Measurements from ENCODE around the gene LUZP2. TPM values are rescaled to one million over a fixed set of nuclear protein-coding genes. Genes with fewer than 3 reads are reported as not detected.

The LUZP2 gene
- total RNA-seq (1 to 10 TPM in 1 of 2 donors, not detected in 1; 1.2 TPM), polyA plus RNA-seq (ENCODE audit: insufficient read length in 6 of 6) (1 to 10 TPM; 4.0 to 8.3 (median 4.9) TPM)
- long read RNA-seq, donor 1, full-length matches to known transcripts = 1 of 1 reads
- long read RNA-seq, donor 1, partial matches to known transcripts = 0 of 1 reads
- long read RNA-seq, donor 1, other reads (novel, unspliced or antisense) = 0 of 1 reads
- long read RNA-seq, donor 2, full-length matches to known transcripts = 1 of 1 reads
- long read RNA-seq, donor 2, partial matches to known transcripts = 0 of 1 reads
- long read RNA-seq, donor 2, other reads (novel, unspliced or antisense) = 0 of 1 reads
- long read RNA-seq, donor 3, full-length matches to known transcripts = 2 of 2 reads
- long read RNA-seq, donor 3, partial matches to known transcripts = 0 of 2 reads
- long read RNA-seq, donor 3, other reads (novel, unspliced or antisense) = 0 of 2 reads
- long read RNA-seq, donor 4 = 0 reads
- long read RNA-seq, donor 5 = 0 reads
- long read RNA-seq, donor 6 = 0 reads
- long read RNA-seq, donor 7 = 0 reads
- long read RNA-seq, donor 8 = 0 reads
- long read RNA-seq, donor 9 = 0 reads
- long read RNA-seq, donor 10 = 0 reads
- long read RNA-seq, donor 11, full-length matches to known transcripts = 36 of 69 reads
- long read RNA-seq, donor 11, partial matches to known transcripts = 33 of 69 reads
- long read RNA-seq, donor 11, other reads (novel, unspliced or antisense) = 0 of 69 reads
- long read RNA-seq, donor 12 = 0 reads

DNA sequence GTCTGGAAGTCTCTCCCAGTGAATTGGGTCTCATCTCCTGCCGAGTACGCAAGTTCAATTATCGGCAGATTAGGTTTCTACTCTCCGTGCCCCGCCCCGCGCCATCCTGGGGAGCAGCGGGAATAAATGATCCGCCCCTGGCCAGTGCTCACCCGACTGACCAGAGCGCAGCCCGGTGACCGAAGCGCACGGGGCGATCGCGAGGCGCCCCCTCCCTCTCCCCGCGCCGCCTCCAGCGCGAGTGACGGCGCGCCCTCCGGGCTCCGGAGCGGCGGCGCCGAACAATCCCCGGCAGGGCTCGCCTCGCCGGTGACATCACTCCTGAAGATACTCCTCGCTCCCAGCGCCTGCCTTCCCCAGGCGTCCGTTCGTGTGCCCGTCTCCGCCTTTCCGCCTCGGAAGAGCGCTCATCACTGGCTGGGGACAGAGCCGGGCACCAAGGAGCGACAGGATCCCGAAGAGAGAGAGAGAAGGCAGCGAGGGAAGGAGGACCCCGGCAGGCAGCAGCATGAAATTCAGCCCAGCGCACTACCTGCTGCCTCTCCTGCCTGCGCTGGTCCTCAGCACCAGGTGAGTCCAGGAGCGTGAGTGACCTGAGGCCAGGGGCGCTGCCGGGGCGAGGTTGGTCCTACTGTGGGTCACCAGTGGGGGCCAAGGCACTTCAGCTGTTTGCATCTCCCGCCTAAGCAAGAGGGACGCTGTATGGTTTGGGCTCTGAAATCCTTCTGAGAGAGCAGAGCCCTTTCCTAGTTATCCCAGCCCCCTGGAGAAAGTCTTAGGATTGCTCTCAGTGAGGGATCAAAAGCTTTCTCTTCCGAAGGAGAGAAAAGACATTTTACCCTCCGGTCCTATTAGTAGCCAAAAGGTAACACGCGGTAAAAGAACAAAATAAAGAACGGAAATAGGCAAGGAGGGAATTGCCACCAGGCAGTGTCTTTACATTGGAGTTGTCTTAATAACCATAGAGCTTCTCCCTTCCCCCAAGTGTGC, at the start of gene LUZP2:
Gene LUZP2 (plus strand): TSS at position 318 of the 990 bp plus-strand sequence.
- peak; percentile 93 for ATAC-seq
- Histone ChIP-seq H3K4me3 (peak within 1 kb of the TSS; percentile 21 to 25), H3K9me3 (no peaks in the 10 kb centered on the region), H3K27me3 (peaks cover 18 to 29% of the 10 kb centered on the region in 2 donors), H3K4me1 (no peaks in the 10 kb centered on the region), H3K36me3 (no peaks in the 10 kb centered on the region), H3K27ac (no peak within 1 kb of the TSS)
- DNase-seq = peak; percentile 32 to 70 (median 64)
- intact Hi-C loops (cut with DNase I) = no loop called here
- TF ChIP-seq, protein P1, sequence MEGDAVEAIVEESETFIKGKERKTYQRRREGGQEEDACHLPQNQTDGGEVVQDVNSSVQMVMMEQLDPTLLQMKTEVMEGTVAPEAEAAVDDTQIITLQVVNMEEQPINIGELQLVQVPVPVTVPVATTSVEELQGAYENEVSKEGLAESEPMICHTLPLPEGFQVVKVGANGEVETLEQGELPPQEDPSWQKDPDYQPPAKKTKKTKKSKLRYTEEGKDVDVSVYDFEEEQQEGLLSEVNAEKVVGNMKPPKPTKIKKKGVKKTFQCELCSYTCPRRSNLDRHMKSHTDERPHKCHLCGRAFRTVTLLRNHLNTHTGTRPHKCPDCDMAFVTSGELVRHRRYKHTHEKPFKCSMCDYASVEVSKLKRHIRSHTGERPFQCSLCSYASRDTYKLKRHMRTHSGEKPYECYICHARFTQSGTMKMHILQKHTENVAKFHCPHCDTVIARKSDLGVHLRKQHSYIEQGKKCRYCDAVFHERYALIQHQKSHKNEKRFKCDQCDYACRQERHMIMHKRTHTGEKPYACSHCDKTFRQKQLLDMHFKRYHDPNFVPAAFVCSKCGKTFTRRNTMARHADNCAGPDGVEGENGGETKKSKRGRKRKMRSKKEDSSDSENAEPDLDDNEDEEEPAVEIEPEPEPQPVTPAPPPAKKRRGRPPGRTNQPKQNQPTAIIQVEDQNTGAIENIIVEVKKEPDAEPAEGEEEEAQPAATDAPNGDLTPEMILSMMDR (IDR thresholded peaks at IDR 0.05) = no peak

DNA sequence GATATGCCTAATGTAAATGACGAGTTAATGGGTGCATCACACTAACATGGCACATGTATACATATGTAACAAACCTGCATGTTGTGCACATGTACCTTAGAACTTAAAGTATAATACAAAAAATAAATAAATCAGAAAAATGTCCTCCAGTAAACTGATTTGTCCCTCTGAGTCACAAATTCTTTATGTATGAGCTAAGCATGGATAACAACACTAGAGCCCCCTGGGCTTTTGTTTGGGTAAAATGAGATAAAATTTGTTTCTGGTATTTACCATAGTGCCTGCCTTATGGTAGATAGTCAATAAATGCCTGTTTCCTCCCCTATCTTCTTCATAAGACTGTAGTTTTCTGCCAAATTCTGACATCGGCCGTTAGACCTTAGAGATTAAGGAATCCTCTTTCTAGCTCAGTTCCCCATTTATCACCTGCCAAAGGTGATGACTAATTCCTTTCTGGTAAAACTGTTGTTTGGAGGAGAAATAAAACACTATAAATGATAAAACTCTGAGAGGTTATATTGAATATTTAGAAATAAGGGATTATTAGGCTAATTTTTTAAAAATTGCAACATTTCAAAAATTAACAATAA, 43.6 kb upstream of the LUZP2 start:
- TF ChIP-seq, protein P1 (IDR thresholded peaks at IDR 0.05) = no peak
- H3K9me3 ChIP-seq = peaks cover 0 to 6% of the 10 kb centered on the region in 2 donors
- H3K4me1 ChIP-seq = no peaks in the 10 kb centered on the region
- H3K27ac ChIP-seq = no peak overlapping the region
- intact Hi-C loops (cut with DNase I) = no loop called here
- ATAC-seq (no peak), DNase-seq (no peak)
- H3K27me3 ChIP-seq = no peaks in the 10 kb centered on the region
- no peak overlapping the region for H3K4me3 ChIP-seq
- H3K36me3 ChIP-seq = no peaks in the 10 kb centered on the region

DNA sequence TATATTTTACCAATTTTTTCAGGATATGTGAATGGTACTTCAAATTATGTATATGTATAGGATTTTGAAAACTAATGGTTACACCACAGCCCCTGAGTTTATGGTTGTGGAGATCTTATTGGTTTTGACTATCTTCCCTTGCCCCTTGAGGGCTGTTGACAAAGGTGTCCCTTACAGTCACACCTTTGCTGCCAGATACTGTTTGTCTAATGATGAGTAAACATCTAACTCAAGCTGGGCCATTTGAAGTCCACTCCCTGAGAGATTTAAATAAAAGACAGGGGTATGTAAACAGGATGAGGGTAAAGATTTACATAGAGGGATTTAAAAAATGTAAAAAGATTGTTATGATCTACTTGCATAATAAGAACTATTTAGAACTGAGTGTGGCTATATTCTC, 38.9 kb upstream of the LUZP2 start:
- intact Hi-C loops (cut with DNase I) = no loop called here
- Histone ChIP-seq H3K4me1 (no peaks in the 10 kb centered on the region), H3K27ac (no peak overlapping the region), H3K36me3 (no peaks in the 10 kb centered on the region), H3K4me3 (no peak overlapping the region), H3K9me3 (peaks cover 0 to 4% of the 10 kb centered on the region in 2 donors), H3K27me3 (no peaks in the 10 kb centered on the region)
- ATAC-seq (no peak), DNase-seq (no peak)
- TF ChIP-seq, protein P1 (IDR thresholded peaks at IDR 0.05) = no peak

DNA sequence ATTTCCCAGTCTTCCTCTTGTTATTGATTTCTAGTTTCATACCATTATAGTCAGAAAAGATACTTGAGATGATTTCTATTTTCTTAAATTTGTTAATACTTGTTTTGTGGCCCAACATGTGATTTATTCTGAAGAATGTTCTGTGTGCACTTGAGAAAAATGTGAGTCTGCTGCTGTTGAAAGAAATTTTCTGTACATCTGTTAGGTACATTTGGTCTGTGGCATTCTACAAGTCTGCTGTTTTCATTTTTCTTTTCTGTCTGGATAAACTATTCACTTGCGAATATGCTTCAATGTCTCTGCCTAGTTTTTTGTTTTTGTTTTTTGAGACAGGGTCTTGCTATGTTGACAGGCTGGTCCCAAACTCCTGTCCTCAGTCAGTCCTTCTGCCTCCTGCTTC, 26.4 kb upstream of the LUZP2 start:
- TF ChIP-seq, protein P1 (IDR thresholded peaks at IDR 0.05) = no peak
- no peaks in the 10 kb centered on the region for H3K4me1 ChIP-seq
- H3K4me3 ChIP-seq = no peak overlapping the region
- ATAC-seq (no peak), DNase-seq (no peak)
- H3K27ac ChIP-seq = no peak overlapping the region
- no peaks in the 10 kb centered on the region for H3K9me3 ChIP-seq
- H3K27me3 ChIP-seq = no peaks in the 10 kb centered on the region
- no peaks in the 10 kb centered on the region for H3K36me3 ChIP-seq
- intact Hi-C loops (cut with DNase I) = no loop called here

Measured in left lung (tissue), 14 donors.